AG09309 (cell line): Measurements from ENCODE around the gene ACOT7.

ENCODE experiments used
- DNase-seq: peaks from one replicate; pipeline ENCODE4 v3.0.0-alpha.2; 2010; ENCODE audit warnings: low read depth
- H3K4me3 ChIP-seq: 2 replicates; pipeline ENCODE4 v1.5.1; 2011; ENCODE audit warnings: mild to moderate bottlenecking, low read depth, low read length, moderate library complexity; ENCODE audit not compliant: control insufficient read depth
- TF ChIP-seq, protein P1 (sequence below): IDR thresholded peaks from 2 replicates; pipeline ENCODE4 v1.5.1; 2011; ENCODE audit warnings: mild to moderate bottlenecking, low read depth, low read length, inconsistent platforms; ENCODE audit not compliant: insufficient read depth, control insufficient read depth; ENCODE audit errors: missing control alignments

Gene ACOT7

DNA sequence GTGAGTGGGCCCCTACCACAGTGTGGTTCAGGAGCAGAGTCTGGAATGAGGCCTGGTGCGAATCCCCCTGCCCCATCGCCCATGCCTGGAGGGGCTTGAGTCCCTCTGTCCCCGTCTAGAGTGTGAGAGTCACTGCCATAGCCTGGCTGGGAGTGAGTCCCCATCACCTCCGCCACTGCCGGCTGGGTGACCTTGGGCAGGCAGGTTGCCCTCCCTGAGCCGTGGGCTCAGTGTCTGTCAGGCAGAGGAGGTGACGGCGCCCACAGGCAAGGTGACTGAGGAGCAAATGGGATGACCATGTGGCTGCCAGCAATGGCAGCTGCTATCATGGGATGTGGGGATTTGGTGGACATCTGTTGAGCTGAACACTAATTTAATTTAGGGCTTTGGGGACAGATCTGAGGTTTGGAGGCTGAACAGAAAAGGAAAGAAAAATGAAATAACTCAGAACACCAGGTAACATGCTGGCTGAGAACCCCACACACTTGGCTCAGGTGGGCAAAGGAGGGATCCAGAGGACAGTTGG is 94.6 kb downstream of the ACOT7 start:
- TF ChIP-seq, protein P1, sequence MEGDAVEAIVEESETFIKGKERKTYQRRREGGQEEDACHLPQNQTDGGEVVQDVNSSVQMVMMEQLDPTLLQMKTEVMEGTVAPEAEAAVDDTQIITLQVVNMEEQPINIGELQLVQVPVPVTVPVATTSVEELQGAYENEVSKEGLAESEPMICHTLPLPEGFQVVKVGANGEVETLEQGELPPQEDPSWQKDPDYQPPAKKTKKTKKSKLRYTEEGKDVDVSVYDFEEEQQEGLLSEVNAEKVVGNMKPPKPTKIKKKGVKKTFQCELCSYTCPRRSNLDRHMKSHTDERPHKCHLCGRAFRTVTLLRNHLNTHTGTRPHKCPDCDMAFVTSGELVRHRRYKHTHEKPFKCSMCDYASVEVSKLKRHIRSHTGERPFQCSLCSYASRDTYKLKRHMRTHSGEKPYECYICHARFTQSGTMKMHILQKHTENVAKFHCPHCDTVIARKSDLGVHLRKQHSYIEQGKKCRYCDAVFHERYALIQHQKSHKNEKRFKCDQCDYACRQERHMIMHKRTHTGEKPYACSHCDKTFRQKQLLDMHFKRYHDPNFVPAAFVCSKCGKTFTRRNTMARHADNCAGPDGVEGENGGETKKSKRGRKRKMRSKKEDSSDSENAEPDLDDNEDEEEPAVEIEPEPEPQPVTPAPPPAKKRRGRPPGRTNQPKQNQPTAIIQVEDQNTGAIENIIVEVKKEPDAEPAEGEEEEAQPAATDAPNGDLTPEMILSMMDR, result no peak
- no peak overlapping the region for H3K4me3 ChIP-seq
- DNase-seq, result no peak

DNA sequence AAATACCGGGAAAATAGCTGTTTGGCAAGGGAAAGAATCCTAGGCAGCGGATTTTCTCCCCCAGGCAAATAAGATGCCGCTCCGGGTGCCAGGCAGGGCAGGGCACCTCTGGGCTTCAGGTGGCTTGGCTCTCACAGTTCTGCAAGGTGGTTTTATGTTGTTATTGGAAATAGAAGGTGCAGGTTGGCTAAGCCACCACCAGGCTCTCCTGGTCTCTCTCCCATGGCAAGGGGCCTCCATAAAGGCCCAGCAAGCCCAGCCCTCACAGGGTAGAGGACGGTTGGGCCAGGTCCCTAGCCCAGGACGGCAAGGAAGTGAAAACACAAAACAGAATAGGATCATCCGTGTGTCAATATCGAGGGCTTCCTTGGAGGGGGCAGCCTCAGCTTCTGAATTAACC is 95.0 kb downstream of the ACOT7 start:
- no peak for DNase-seq

GRCh38 chr1:6295910-6296309 is 97.7 kb downstream of the ACOT7 start:
- no peak overlapping the region for H3K4me3 ChIP-seq
- DNase-seq, result no peak
- TF ChIP-seq, protein P1, result no peak

More for the DNA sequence above, 95.0 kb downstream of the ACOT7 start:
- TF ChIP-seq, protein P1, result no peak
- no peak overlapping the region for H3K4me3 ChIP-seq

GRCh38 chr1:6294890-6295556 is 98.5 kb downstream of the ACOT7 start:
- no peak for DNase-seq
- TF ChIP-seq, protein P1, result no peak
- no peak overlapping the region for H3K4me3 ChIP-seq

DNA sequence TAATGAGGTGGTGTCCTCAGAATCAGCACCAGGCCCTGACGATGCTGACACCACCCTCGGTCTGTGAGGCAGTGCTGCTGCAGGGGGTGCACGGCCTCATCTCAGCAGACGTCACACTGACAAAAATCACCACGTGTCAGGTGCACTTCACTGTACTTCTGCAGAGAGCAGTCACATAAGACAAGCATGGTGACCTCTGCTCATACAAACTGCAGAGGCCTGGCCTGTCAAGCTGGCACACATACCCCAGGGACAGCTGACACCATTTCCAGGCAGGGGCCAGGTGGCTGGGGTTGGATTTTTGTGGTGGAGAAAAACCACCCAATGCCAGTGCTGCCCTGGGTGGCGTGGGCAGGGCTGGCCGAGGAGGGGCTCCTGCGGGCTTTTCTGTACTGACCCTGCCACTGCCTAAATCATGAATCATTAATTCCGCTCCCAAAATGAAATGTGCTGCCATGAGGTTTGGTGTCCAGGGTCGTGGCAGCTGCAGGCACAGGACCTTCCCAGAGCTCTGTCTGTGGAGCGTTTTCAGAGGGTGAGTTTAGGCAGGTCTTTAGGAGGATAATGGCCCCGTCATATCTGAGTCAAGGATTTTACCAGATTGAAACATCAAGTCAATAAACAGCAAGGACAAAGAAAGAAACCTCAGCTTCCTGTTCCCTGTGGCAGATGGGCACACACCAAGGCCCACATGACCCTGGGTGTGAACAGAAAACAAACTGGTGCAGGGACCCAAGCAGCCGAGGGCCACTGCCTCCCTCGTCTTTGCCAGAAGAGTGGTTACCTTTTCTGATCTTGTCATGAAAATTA is 99.3 kb downstream of the ACOT7 start:
- no peak overlapping the region for H3K4me3 ChIP-seq
- no peak for DNase-seq
- TF ChIP-seq, protein P1, result no peak

DNA sequence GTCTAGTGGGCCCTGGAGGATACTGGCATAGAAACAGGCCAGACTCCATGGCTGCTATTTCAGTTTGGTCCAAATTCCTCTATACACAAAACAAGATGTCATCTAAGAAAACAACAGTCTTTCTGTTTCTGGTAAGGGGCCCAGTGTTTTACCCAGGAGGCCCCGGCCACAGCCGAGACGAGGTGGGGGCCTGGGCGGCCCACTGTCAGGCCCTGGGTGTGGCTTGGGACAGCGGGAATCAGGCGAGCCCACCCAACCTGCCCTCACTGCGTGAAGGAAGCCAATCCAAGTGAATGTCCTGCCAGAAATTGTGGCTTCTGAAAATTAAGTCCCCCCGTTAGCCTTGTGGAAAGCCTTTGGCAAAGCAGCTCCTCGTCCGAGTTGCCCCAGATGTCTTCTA is 101.5 kb downstream of the ACOT7 start:
- TF ChIP-seq, protein P1, result no peak
- no peak for DNase-seq
- no peak overlapping the region for H3K4me3 ChIP-seq
